SK-N-SH treated with all-trans-retinoic acid at 6 μM for 48 hours (cell line): ENCODE data around the gene CRIP2.

Experiments
- ATAC-seq: fragments of 200-7000 bp; cut with Tn5 transposase; 3 replicates; pipeline ENCODE4 v1.9.1; 2020; ENCODE audit warnings: mild to moderate bottlenecking, moderate library complexity
- ARNTL ChIP-seq: fragments of 450-650 bp; formaldehyde crosslinking; IDR thresholded peaks from 2 replicates; pipeline ENCODE4 v1.5.0; 2020; ENCODE audit warnings: low read depth, mild to moderate bottlenecking, moderate library complexity, borderline replicate concordance
- CREB5 ChIP-seq: fragments of 250-450 bp; sonication (Bioruptor Pico); IDR thresholded peaks from 2 replicates; pipeline ENCODE4 v1.5.1; 2020; ENCODE audit warnings: low read depth, mild to moderate bottlenecking, moderate library complexity
- CSDC2 ChIP-seq: fragments of 250-450 bp; sonication (Bioruptor Pico); IDR thresholded peaks from 2 replicates; pipeline ENCODE4 v1.5.0; 2020; ENCODE audit warnings: mild to moderate bottlenecking, moderate library complexity
- ESRRG ChIP-seq: fragments of 250-450 bp; sonication (Bioruptor Pico); IDR thresholded peaks from 2 replicates; pipeline ENCODE4 v1.6.1; 2021; ENCODE audit warnings: mild to moderate bottlenecking
- GLIS3 ChIP-seq: fragments of 250-450 bp; sonication (Bioruptor Pico); IDR thresholded peaks from 2 replicates; pipeline ENCODE4 v1.5.0; 2020; ENCODE audit warnings: mild to moderate bottlenecking, moderate library complexity
- OSR1 ChIP-seq: fragments of 250-450 bp; sonication (Bioruptor Pico); IDR thresholded peaks from 2 replicates; pipeline ENCODE4 v1.8.0; 2022; ENCODE audit warnings: moderate library complexity, mild to moderate bottlenecking, inconsistent platforms
- PATZ1 ChIP-seq: fragments of 250-450 bp; sonication (Bioruptor Pico); IDR thresholded peaks from 2 replicates; pipeline ENCODE4 v1.8.0; 2020; ENCODE audit warnings: mild to moderate bottlenecking, moderate library complexity, borderline replicate concordance
- PPARA ChIP-seq: fragments of 250-450 bp; sonication (Bioruptor Pico); IDR thresholded peaks from 2 replicates; pipeline ENCODE4 v1.5.0; 2020; ENCODE audit warnings: mild to moderate bottlenecking, borderline replicate concordance
- SNAI2 ChIP-seq: fragments of 250-450 bp; sonication (Bioruptor Pico); IDR thresholded peaks from 2 replicates; pipeline ENCODE4 v1.5.0; 2020; ENCODE audit warnings: mild to moderate bottlenecking, moderate library complexity
- TOX ChIP-seq: fragments of 250-450 bp; sonication (Bioruptor Pico); IDR thresholded peaks from 2 replicates; pipeline ENCODE4 v1.8.0; 2021; ENCODE audit warnings: mild to moderate bottlenecking, moderate library complexity, borderline replicate concordance
- TSHZ2 ChIP-seq: fragments of 250-450 bp; sonication (Bioruptor Pico); IDR thresholded peaks from 2 replicates; pipeline ENCODE4 v1.5.0; 2020; ENCODE audit warnings: mild to moderate bottlenecking, moderate library complexity
- ZC3H10 ChIP-seq: fragments of 250-450 bp; sonication (Bioruptor Pico); IDR thresholded peaks from 2 replicates; pipeline ENCODE4 v1.5.1; 2021; ENCODE audit warnings: mild to moderate bottlenecking, moderate library complexity
- ZFP3 ChIP-seq: fragments of 250-450 bp; sonication (Bioruptor Pico); IDR thresholded peaks from 2 replicates; pipeline ENCODE4 v1.5.0; 2020; ENCODE audit warnings: mild to moderate bottlenecking, moderate library complexity
- ZFP30 ChIP-seq: fragments of 450-650 bp; formaldehyde crosslinking; IDR thresholded peaks from 2 replicates; pipeline ENCODE4 v1.5.0; 2022; ENCODE audit warnings: mild to moderate bottlenecking, moderate library complexity
- ZNF565 ChIP-seq: fragments of 450-650 bp; formaldehyde crosslinking; conservative IDR thresholded peaks from 2 replicates; pipeline ENCODE4 v1.5.0; 2020; ENCODE audit warnings: low read depth, mild to moderate bottlenecking, moderate library complexity
- ZNF8 ChIP-seq: fragments of 450-650 bp; formaldehyde crosslinking; IDR thresholded peaks from 2 replicates; pipeline ENCODE4 v1.5.0; 2020; ENCODE audit warnings: mild to moderate bottlenecking, moderate library complexity
- TF ChIP-seq, protein P1 (sequence below): fragments of 250-450 bp; sonication (Bioruptor Pico); IDR thresholded peaks from 2 replicates; pipeline ENCODE4 v1.5.1; 2021; ENCODE audit warnings: mild to moderate bottlenecking, moderate library complexity

Gene CRIP2

DNA sequence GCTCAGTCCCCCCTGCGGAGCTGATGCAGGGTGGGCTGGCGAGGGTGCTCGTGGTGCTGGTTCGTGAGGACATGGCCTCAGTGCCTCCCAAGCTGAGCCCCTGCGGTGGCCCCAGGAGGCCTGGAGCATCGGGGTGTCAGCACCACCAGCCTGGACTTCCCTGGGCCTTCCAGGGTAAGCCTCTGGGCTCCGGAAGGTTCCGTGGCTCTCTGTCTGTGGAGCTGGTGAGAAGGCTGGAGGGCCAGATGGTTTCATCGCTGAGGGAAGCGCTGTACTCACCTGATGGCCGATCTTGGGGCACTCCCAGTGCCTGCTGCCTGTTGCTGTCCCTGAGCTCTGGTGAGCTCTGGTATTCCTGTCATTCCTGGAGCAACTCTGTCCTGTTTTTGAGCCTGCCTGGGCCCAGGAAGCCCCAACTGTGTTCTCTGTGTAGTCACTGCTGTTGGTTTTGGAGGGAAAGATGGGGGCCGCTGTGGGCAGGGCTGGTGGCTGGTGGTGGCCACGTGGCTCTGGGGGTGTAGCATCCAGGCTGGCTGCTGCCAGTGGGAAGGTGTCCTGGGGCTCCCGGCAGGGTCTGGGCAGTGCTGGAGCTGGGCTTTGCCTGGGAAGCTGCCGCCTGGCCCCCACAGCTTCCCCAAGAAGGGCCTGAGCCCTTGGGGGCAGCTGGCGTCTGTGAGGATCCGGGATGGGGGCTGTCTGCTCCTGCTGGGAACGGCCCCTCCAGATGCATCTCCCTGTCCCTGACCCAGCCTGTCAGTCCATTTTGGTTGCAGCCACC lies 36.7 kb upstream of the CRIP2 start:
- no peak for ATAC-seq
- TF ChIP-seq ZC3H10 (CRISPR knock-in tag) (no peak), TSHZ2 (CRISPR knock-in tag) (no peak), CREB5 (CRISPR knock-in tag) (no peak), TOX (no peak)

- ATAC-seq: no peak
- TF ChIP-seq ARNTL (no peak), ZNF8 (CRISPR knock-in tag) (no peak), CSDC2 (CRISPR knock-in tag) (no peak), ZFP3 (CRISPR knock-in tag) (no peak), ESRRG (CRISPR knock-in tag) (no peak), GLIS3 (no peak), SNAI2 (CRISPR knock-in tag) (no peak), TOX (no peak), TSHZ2 (CRISPR knock-in tag) (no peak)
- TF ChIP-seq, protein P1, sequence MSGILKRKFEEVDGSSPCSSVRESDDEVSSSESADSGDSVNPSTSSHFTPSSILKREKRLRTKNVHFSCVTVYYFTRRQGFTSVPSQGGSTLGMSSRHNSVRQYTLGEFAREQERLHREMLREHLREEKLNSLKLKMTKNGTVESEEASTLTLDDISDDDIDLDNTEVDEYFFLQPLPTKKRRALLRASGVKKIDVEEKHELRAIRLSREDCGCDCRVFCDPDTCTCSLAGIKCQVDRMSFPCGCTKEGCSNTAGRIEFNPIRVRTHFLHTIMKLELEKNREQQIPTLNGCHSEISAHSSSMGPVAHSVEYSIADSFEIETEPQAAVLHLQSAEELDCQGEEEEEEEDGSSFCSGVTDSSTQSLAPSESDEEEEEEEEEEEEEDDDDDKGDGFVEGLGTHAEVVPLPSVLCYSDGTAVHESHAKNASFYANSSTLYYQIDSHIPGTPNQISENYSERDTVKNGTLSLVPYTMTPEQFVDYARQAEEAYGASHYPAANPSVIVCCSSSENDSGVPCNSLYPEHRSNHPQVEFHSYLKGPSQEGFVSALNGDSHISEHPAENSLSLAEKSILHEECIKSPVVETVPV (CRISPR knock-in tag): no peak
Measured at GRCh38 chr14:105439179-105439578, 35.4 kb upstream of the CRIP2 start.

DNA sequence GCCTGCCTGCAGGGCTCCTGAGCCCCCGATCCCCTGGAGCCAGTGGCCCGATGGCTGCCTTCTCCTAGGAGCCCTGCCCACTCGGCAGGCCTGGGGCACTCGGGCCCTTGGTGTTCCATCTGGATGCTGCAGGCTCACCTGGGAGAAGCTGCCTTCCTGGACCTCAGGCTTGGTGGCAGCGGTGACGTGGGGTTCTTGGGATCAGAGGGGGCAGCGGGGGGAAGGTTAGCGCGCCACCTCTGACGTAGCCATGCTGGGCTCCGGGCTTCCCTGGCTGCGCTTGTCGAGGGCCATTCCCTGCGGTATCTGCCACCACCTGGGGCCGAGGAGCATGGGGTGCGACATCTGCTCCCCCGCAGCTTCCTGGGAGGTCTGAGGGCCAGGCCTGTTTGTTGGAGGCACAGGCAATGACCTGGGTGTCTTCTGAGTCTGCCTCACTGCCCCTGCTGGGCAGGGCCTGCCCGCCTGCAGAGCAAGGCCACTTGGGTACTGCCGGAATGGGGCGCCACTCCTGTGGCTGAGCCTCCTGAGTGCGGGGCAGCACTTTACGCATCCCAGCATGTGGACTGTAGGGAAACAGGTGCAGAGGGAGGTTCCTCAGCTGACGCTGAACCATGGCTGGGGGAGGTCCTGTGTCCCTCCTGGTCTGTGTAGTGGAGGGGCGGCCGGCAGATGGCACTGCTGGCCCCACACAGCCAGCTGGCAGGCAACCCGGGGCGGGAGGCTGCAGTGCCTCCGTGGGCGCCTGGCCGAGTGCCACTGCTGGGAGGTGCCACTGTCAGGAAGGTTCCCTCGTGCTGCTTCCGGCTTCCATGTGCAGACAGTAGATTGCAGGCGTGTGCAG lies 34.7 kb upstream of the CRIP2 start:
- ATAC-seq: no peak; the same call in 2 of the 3 replicates
- TF ChIP-seq, protein P1 (CRISPR knock-in tag): no peak
- no peak for TF ChIP-seq PPARA (CRISPR knock-in tag)
- no peak for TF ChIP-seq ESRRG (CRISPR knock-in tag)

GRCh38 chr14:105440554-105440900 lies 34.1 kb upstream of the CRIP2 start:
- no peak for ATAC-seq
- TF ChIP-seq GLIS3 (no peak), PPARA (CRISPR knock-in tag) (no peak), ARNTL (no peak), PATZ1 (CRISPR knock-in tag) (no peak), ESRRG (CRISPR knock-in tag) (no peak), TSHZ2 (CRISPR knock-in tag) (no peak), CSDC2 (CRISPR knock-in tag) (no peak), TOX (no peak), ZC3H10 (CRISPR knock-in tag) (no peak), ZNF565 (CRISPR knock-in tag) (no peak), OSR1 (CRISPR knock-in tag) (no peak), ZFP30 (CRISPR knock-in tag) (no peak), ZFP3 (CRISPR knock-in tag) (no peak), ZNF8 (CRISPR knock-in tag) (no peak)
